Osteoblast (primary cell): ENCODE results near the gene PRDM11. TPM values are rescaled to one million over a fixed set of nuclear protein-coding genes. Genes with fewer than 3 reads are reported as not detected.

Source experiments
- DNase-seq: peaks from one replicate; pipeline ENCODE4 v3.0.0; 2011; ENCODE audit warnings: low spot score, mixed read lengths; ENCODE audit not compliant: insufficient read length; ENCODE audit errors: missing footprints
- H2AFZ ChIP-seq: 2 replicates; pipeline ENCODE4 v1.6.0; 2011; ENCODE audit warnings: mild to moderate bottlenecking, low read length
- H3K27ac ChIP-seq: 2 replicates; pipeline ENCODE4 v1.5.1; 2011; ENCODE audit warnings: mild to moderate bottlenecking, low read depth, low read length, moderate library complexity
- H3K27me3 ChIP-seq: 2 replicates; pipeline ENCODE4 v1.6.0; 2012; ENCODE audit warnings: mild to moderate bottlenecking, control low read depth, inconsistent platforms, low read length, moderate library complexity; ENCODE audit not compliant: insufficient read depth
- H3K36me3 ChIP-seq: 2 replicates; pipeline ENCODE4 v1.5.1; 2011; ENCODE audit warnings: mild to moderate bottlenecking, low read length, control low read depth, moderate library complexity; ENCODE audit not compliant: insufficient read depth
- H3K4me1 ChIP-seq: 2 replicates; pipeline ENCODE4 v1.5.1; 2011; ENCODE audit warnings: mild to moderate bottlenecking, low read length, control low read depth, moderate library complexity; ENCODE audit not compliant: insufficient read depth
- H3K4me2 ChIP-seq: 2 replicates; pipeline ENCODE4 v1.6.0; 2011; ENCODE audit warnings: mild to moderate bottlenecking, low read length; ENCODE audit not compliant: insufficient read depth
- H3K4me3 ChIP-seq: fragments of 200-600 bp; sonication (generic); 3 replicates; pipeline ENCODE4 v1.5.1; 2012; ENCODE audit warnings: mild to moderate bottlenecking, low read length, inconsistent platforms; ENCODE audit not compliant: insufficient read depth
- H3K79me2 ChIP-seq: 2 replicates; pipeline ENCODE4 v1.6.0; 2012; ENCODE audit warnings: mild to moderate bottlenecking, low read length, control low read depth, inconsistent platforms; ENCODE audit not compliant: insufficient read depth
- H3K9me3 ChIP-seq: 2 replicates; pipeline ENCODE4 v1.5.1; 2011; ENCODE audit warnings: low read depth, low read length, control low read depth
- H4K20me1 ChIP-seq: 2 replicates; pipeline ENCODE4 v1.6.0; 2012; ENCODE audit warnings: mild to moderate bottlenecking, low read length, control low read depth; ENCODE audit not compliant: insufficient read depth
- CTCF ChIP-seq: IDR thresholded peaks from 2 replicates; pipeline ENCODE4 v1.5.1; 2011; ENCODE audit warnings: mild to moderate bottlenecking, low read depth, low read length, moderate library complexity; ENCODE audit errors: extremely low read depth
- total RNA-seq: library from RNA; depleted of rRNA; stranded (reverse); fragments of >200 nt; gene quantifications from 2 replicates; pipeline ENCODE4 v1.2.3, GENCODE V29; 2012

Gene PRDM11
- total RNA-seq, 1 donor, result 5.4 TPM

GRCh38 chr11:45212566-45213315, 66.3 kb downstream of the PRDM11 start:
- no peak for DNase-seq
- no peaks in the 10 kb centered on the region for H3K9me3 ChIP-seq
- H3K27ac ChIP-seq, result no peak overlapping the region
- H3K4me2 ChIP-seq, result no peak overlapping the region
- no peak overlapping the region for H3K4me3 ChIP-seq
- no peaks in the 10 kb centered on the region for H3K36me3 ChIP-seq
- no peaks in the 10 kb centered on the region for H3K27me3 ChIP-seq
- H3K4me1 ChIP-seq, result no peaks in the 10 kb centered on the region
- peak; percentile 17 for TF ChIP-seq CTCF
- H2AFZ ChIP-seq, result no peak overlapping the region
- H4K20me1 ChIP-seq, result no peaks in the 10 kb centered on the region
- no peaks in the 10 kb centered on the region for H3K79me2 ChIP-seq

- H3K4me2 ChIP-seq, result no peak overlapping the region
- no peak for DNase-seq
- no peak overlapping the region for H3K4me3 ChIP-seq
- no peak for TF ChIP-seq CTCF
- H3K9me3 ChIP-seq, result no peaks in the 10 kb centered on the region
- no peaks in the 10 kb centered on the region for H3K27me3 ChIP-seq
- H2AFZ ChIP-seq, result no peak overlapping the region
- no peaks in the 10 kb centered on the region for H4K20me1 ChIP-seq
- no peaks in the 10 kb centered on the region for H3K4me1 ChIP-seq
- H3K79me2 ChIP-seq, result no peaks in the 10 kb centered on the region
- no peak overlapping the region for H3K27ac ChIP-seq
- H3K36me3 ChIP-seq, result no peaks in the 10 kb centered on the region
Measured at GRCh38 chr11:45213316-45213665, 66.9 kb downstream of the PRDM11 start.

GRCh38 chr11:45213717-45214116, 67.3 kb downstream of the PRDM11 start:
- Histone ChIP-seq H3K27me3 (no peaks in the 10 kb centered on the region), H3K9me3 (no peaks in the 10 kb centered on the region), H3K4me1 (no peaks in the 10 kb centered on the region), H3K36me3 (no peaks in the 10 kb centered on the region), H2AFZ (no peak overlapping the region), H3K27ac (no peak overlapping the region), H3K4me3 (no peak overlapping the region), H4K20me1 (no peaks in the 10 kb centered on the region), H3K4me2 (no peak overlapping the region), H3K79me2 (no peaks in the 10 kb centered on the region)
- no peak for TF ChIP-seq CTCF
- DNase-seq, result no peak

GRCh38 chr11:45215098-45215865, 68.8 kb downstream of the PRDM11 start:
- no peaks in the 10 kb centered on the region for H3K4me1 ChIP-seq
- no peaks in the 10 kb centered on the region for H3K9me3 ChIP-seq
- no peak overlapping the region for H3K27ac ChIP-seq
- no peaks in the 10 kb centered on the region for H3K79me2 ChIP-seq
- H4K20me1 ChIP-seq, result no peaks in the 10 kb centered on the region
- TF ChIP-seq CTCF, result no peak
- no peak overlapping the region for H3K4me2 ChIP-seq
- H3K27me3 ChIP-seq, result no peaks in the 10 kb centered on the region
- H3K36me3 ChIP-seq, result no peaks in the 10 kb centered on the region
- no peak overlapping the region for H3K4me3 ChIP-seq
- no peak overlapping the region for H2AFZ ChIP-seq
- DNase-seq, result no peak
